CD1c-positive myeloid dendritic cell (primary cell): ENCODE measurements around the gene GUCY1B1.
A peak's percentile ranks its signal among the peaks of the same experiment; 100 is the strongest.
"Not testable (repeated sequence)": the region's sequence is repeated elsewhere in the genome, so short reads cannot be mapped to it uniquely, and the experiment has no call there.

Experiments
- DNase-seq: peaks from one replicate; pipeline ENCODE4 v3.0.0-alpha.2; 2016; ENCODE audit errors: extremely low spot score

Gene GUCY1B1

GRCh38 chr4:155761916-155762315 lies 3.1 kb downstream of the GUCY1B1 start:
- no peak for DNase-seq

- DNase-seq, result no peak
These were observed 3.5 kb downstream of the GUCY1B1 start for GRCh38 chr4:155762334-155762733.

- no peak for DNase-seq
These were observed 4.7 kb downstream of the GUCY1B1 start for GRCh38 chr4:155763551-155763950.

DNA sequence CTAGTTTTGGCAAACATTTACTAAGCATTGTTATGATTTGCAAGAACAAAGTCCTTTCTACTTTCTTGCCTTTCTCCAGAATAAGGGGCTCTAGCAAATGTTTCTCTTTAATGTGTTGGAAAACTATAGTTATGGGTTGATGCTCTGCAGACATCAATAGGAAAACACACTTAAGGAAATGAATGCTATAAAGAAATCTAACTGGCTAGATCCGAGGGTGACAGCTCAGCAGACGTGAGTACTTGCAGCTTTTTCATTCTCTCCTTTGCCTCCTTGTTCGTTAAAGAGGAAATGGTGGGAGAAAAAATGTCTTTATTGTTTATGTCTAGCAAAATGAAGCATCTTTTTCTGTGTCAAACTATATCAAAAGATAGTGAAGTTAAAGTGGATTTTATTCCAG lies 6.3 kb downstream of the GUCY1B1 start:
- DNase-seq, result no peak

DNA sequence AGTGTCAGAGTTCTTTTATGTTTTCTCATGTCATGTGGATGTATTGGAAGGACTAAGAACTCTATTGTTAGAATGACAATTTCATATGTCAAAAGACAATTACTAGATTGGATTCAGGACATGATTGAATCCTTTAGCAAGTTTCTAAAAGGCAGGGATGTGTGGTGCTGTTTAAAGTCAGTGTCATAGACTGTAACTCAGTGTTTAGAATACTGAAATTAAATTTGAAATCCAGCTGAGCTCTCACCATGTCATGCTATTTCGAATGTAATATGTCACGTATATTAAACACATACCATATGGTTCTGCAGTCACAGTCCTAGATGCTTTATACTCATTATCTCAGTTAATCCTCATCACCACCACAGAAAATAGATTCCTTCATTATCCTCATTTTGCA lies 7.8 kb downstream of the GUCY1B1 start:
- no peak for DNase-seq

- no peak for DNase-seq
These were observed 9.5 kb downstream of the GUCY1B1 start for GRCh38 chr4:155768370-155768769.

- DNase-seq, result peak; percentile 52
These were observed 10.3 kb downstream of the GUCY1B1 start for GRCh38 chr4:155769090-155769489.

DNA sequence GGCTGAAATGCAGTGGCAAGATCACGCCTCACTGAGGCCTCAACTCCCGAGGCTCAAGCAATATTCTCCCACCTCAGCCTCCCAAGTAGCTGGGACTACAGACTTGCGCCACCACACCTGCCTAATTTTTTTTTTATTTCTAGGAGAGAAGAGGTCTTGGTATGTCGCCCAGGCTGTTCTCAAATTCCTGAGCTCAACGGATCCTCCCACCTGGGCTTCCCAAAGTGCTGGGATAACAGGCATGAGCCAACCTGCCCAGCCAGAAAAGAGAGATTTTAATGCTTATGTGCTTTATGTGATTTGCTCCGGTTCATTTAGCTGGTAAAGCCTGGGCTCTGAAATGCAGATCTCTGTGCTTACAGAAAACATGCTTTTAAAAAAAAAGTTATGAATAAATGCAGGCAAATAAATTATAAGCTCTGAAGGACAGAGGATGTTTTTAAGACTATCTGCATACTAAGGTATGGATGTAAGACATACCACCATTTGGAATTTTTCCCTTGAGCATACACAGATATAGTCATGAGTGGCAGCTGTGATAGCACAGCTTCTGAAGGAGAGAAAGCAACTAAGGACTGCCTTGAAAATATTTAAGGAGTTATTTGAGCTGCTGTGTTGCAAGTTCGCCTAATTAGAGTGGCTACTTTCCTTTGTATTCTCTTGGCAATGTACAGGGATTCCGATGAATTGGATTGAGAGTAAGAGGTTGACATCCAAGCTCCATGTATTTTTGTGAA lies 13.8 kb downstream of the GUCY1B1 start:
- no peak for DNase-seq

GRCh38 chr4:155773196-155773800 lies 14.5 kb downstream of the GUCY1B1 start:
- no peak for DNase-seq

GRCh38 chr4:155774033-155774432 lies 15.2 kb downstream of the GUCY1B1 start:
- no peak for DNase-seq

GRCh38 chr4:155777971-155778735 lies 19.3 kb downstream of the GUCY1B1 start:
- no peak for DNase-seq

DNA sequence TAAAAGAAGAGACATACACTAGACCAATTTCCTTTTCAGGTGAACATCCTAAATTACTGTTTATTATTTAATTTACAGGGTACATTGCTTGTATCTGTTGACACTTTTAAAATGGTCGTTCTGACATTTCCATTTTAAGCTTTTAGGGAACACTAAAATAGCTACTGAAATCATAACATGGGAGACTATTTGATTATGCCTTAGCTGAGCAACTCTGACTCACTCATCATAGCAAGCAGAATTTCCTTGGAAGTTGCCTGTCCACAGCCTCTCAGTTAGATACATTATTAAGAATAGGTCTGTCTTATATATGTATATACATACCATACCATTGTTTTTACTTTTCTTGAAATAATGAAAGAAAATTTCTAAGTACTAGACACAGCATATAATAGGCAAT lies 22.0 kb downstream of the GUCY1B1 start:
- no peak for DNase-seq

DNA sequence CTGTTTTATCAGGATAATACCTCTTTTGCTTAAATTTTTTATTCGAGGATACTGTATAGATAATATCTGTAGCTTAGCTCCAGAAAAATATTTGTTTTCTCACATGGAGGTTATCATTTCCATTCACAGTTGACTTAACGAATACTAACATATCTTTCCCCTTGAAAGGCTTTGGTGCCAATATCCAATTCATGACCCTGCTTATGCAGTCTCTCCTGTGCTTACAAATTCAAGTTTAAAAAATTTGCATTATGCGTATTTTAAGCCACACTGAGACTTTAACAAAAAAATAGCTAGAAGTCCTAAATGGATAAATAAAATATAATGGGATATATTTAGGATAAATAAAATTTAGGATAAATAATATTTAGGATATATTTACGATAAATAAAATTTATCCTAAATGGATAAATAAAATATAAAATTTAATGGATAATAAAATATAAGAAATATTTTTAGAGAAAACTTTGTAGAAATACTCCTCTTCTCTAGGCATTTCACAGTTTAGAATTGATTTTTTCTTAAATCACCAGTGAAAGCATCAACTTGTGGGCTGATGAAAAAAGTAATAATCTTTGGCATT lies 22.5 kb downstream of the GUCY1B1 start:
- DNase-seq, result no peak

DNA sequence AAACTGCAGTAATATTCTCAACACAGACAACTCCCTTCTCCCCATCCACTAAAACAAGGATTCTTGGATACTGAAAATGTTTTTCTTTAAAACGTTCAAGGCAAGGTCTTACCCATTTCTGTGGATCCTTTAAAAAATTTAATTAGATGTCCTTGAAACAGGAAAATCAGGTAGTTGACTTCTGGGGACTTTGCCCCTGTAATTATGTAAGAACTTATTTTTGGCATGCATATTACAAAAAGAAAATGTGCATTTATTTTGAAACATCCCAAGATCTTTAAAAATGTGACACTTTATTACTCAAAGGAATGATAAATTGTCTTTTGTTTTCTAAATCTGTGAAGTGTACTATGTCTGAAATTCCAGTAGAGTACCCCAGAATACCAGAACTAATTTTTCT lies 25.8 kb downstream of the GUCY1B1 start:
- DNase-seq, result no peak

DNA sequence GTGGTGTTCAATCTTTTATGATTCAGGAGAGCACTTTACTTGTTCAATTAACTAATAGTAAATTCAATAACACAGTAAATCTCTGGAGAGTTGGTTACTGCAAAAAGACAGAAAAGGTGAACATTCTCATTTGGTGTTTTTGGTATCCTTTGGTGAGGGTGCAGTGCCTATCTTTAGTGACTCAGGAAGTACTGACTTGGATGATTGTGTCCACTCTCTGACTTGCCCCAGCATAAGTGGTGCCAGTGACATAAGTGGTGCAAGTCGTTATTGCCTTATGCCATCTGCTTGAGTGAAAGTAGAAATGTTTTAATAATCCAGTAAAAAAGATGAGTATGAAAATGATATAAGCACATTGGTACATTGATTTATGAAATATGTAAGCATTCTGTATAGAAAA lies 27.0 kb downstream of the GUCY1B1 start:
- no peak for DNase-seq

DNA sequence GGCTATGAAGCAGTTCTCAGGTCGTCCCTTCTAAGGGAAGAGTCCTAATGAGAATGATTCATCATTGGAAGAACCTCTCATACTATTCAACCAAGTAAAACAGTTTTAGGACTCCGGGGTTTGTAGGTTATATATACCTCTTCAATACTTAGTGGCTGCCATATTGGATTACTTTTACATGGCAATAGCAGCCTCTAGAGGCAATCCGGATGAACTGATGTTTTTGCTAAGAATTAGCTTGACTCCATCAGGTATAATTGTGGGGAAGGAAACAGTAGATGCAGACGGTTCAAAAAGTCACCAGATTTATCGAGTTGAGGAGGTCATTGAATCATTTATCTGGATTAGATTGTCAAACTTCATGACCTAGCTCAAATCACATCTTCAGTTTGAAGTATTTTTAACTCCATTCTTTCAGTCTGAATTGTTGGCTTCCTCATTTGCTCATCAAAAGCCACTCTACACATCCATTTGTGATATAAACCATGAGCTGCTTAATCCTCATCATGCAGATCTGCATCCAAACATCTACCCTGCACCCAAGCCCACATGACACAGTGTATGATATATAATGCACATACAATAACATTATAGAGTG lies 28.4 kb downstream of the GUCY1B1 start:
- peak; percentile 74 for DNase-seq

DNA sequence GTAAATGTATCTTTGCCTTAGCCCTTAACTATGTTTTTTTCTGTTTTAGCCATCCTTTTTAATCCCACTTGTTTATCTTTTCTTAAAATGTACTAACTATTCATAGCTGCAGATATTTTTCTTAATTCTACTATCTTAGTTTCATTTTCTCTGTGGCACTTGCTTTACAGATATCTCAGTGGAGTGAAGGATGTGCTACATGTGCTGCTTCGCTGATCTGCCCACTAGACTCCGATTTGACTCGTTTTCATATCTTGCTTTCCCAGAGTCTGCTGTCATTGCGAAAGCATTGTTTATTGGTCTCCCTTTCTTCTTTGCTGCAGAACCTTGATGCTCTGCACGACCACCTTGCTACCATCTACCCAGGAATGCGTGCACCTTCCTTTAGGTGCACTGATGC lies 30.6 kb downstream of the GUCY1B1 start:
- DNase-seq, result no peak

DNA sequence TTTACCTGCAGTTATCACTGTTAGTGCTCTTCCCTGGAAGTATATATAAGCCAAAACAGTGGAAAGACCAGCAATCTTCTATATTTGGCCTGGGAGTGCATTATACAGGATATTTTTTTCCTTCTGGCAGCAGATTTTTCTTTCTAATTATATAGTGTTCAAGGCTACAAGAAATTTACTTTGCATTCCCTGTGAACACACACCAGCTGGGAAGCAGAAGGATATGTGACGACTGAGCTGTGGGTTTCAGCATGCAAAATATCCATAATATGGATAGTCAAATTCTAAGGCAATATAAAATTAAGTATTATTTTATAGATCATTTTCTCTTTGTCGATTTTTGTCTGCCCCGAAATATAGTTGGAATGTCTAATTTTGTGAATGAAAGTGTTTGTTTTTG lies 31.2 kb downstream of the GUCY1B1 start:
- DNase-seq, result no peak

DNA sequence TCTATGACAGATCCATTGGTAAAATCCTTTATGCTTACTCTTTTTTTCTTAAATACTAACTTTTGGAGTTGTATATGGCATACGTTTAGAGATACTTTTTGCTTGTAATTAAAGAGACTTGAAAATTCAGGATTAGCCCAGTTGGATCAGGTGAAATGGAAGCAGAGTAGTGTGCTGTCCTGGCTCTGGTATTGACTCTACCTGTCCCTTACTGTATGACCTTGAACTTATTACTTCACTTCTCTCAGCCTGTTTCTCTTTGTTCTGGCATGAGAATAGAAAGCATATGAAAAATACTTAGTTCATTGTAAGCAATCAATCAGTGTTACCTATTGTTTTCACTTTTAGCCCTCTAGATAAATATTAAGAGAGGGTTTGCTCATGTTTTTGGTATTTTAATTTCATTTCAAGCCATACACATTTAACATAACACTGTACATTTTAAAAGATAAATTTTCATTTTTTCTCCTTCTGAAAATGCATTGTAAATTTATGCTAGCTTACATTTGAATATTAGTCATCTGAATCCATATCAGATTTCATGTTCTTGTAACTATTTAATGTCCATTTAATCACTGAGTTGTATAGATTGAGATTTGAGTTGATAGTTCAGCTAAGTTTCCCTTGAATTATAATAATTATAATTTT lies 35.9 kb downstream of the GUCY1B1 start:
- DNase-seq, result no peak

GRCh38 chr4:155795991-155796390 lies 37.2 kb downstream of the GUCY1B1 start:
- no peak for DNase-seq

DNA sequence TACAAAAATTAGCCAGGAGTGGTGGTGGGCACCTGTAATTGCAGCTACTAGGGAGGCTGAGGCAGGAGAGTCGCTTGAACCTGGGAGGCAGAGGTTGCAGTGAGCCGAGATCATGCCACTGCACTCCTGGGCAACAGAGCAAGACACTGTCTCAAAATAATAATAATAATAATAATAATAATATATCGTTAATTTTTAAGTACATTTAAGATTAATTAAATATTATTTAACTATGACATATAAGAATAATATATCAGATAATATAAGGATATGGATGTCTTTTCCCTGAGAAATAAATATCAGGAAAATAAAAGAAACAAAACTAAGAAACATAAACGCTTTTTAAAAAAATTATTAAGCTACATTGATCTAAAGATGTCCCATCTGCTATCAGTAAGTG lies 38.8 kb downstream of the GUCY1B1 start:
- DNase-seq, result not testable (repeated sequence)
